Tibial nerve (tissue), 4 donors: ENCODE measurements around the gene PAK1. TPM values are rescaled to one million over a fixed set of nuclear protein-coding genes. Genes with fewer than 3 reads are reported as not detected.

ENCODE experiments used
- DNase-seq, 2 donors: peaks; one replicate each; pipeline ENCODE4 v3.0.0-alpha.2; 2019; ENCODE audit warnings: low spot score in 2 of 2
- H3K27ac ChIP-seq, 4 donors: fragments of 200-600 bp; sonication (generic) in 3 of 4; one replicate each; pipeline ENCODE4 v1.5.1; 2017 to 2019; ENCODE audit warnings: mild to moderate bottlenecking in 1 of 4
- H3K27me3 ChIP-seq, 2 donors: fragments of 200-600 bp; sonication (generic) in 1 of 2; one replicate each; pipeline versions ENCODE4 v1.5.1 to v1.6.0; 2017 to 2019
- H3K36me3 ChIP-seq, 3 donors: fragments of 200-600 bp; sonication (generic); one replicate each; pipeline ENCODE4 v1.5.1; 2018 to 2019
- H3K4me1 ChIP-seq, 4 donors: fragments of 200-600 bp; sonication (generic) in 3 of 4; one replicate each; pipeline ENCODE4 v1.5.1; 2017 to 2019
- H3K4me3 ChIP-seq, 4 donors: fragments of 200-600 bp; sonication (generic) in 3 of 4; one replicate each; pipeline ENCODE4 v1.5.1; 2017 to 2019; ENCODE audit warnings: mild to moderate bottlenecking in 1 of 4, moderate library complexity in 1 of 4
- H3K9me3 ChIP-seq, 4 donors: fragments of 200-600 bp; sonication (generic) in 3 of 4; one replicate each; pipeline ENCODE4 v1.5.1; 2017 to 2019
- EP300 ChIP-seq, 2 donors: sonication (generic); formaldehyde crosslinking; IDR thresholded peaks; one replicate each; pipeline ENCODE4 v1.6.1; 2017; ENCODE audit warnings: antibody characterized with exemption in 2 of 2, mild to moderate bottlenecking in 1 of 2
- POLR2A ChIP-seq, 2 donors: fragments of 450-650 bp; IDR thresholded peaks; one replicate each; pipeline ENCODE4 v1.6.1; 2017; ENCODE audit warnings: antibody characterized with exemption in 2 of 2, mild to moderate bottlenecking in 2 of 2, moderate library complexity in 2 of 2
- WGBS, 2 donors: methylation state at CpG; one replicate each; pipeline ENCODE4 v1.1.5; 2018; 5-methylcytosine and 5-hydroxymethylcytosine counted together
- total RNA-seq, 4 donors: library from RNA; depleted of rRNA; stranded (reverse); fragments of >200 nt; gene quantifications; one replicate each; pipeline ENCODE4 v1.1.0, GENCODE V29; 2016
- TF ChIP-seq, protein P1 (sequence below), 5 experiments: fragments of 200-600 bp in 3 of 5; fragments of 450-650 bp in 2 of 5; sonication (generic) in 3 of 5; IDR thresholded peaks; one replicate each; pipeline ENCODE4 v1.5.1; 2016 to 2019; ENCODE audit warnings: antibody characterized with exemption in 5 of 5, mild to moderate bottlenecking in 3 of 5, moderate library complexity in 2 of 5

Gene PAK1
- total RNA-seq, 4 donors from 2014 or later, result 13.9 to 28.5 (median 25.4) TPM

- Histone ChIP-seq H3K27me3 (no peaks in the 10 kb centered on the region), H3K9me3 (no peaks in the 10 kb centered on the region), H3K36me3 (no peaks in the 10 kb centered on the region), H3K4me3 (no peak overlapping the region), H3K27ac (no peak overlapping the region), H3K4me1 (peaks cover 0 to 20% (median 0%) of the 10 kb centered on the region in 4 donors)
- 85 to 88% methylated on average over 5 of the region's 5 CpGs for WGBS, 2 donors
- no peak for TF ChIP-seq POLR2A (IDR thresholded peaks at IDR 0.05)
- TF ChIP-seq EP300 (IDR thresholded peaks at IDR 0.05), result no peak
- TF ChIP-seq, protein P1, sequence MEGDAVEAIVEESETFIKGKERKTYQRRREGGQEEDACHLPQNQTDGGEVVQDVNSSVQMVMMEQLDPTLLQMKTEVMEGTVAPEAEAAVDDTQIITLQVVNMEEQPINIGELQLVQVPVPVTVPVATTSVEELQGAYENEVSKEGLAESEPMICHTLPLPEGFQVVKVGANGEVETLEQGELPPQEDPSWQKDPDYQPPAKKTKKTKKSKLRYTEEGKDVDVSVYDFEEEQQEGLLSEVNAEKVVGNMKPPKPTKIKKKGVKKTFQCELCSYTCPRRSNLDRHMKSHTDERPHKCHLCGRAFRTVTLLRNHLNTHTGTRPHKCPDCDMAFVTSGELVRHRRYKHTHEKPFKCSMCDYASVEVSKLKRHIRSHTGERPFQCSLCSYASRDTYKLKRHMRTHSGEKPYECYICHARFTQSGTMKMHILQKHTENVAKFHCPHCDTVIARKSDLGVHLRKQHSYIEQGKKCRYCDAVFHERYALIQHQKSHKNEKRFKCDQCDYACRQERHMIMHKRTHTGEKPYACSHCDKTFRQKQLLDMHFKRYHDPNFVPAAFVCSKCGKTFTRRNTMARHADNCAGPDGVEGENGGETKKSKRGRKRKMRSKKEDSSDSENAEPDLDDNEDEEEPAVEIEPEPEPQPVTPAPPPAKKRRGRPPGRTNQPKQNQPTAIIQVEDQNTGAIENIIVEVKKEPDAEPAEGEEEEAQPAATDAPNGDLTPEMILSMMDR (IDR thresholded peaks at IDR 0.05), result no peak
- DNase-seq, result no peak
Measured at GRCh38 chr11:77475206-77475605, 1.3 kb upstream of the PAK1 start.

DNA sequence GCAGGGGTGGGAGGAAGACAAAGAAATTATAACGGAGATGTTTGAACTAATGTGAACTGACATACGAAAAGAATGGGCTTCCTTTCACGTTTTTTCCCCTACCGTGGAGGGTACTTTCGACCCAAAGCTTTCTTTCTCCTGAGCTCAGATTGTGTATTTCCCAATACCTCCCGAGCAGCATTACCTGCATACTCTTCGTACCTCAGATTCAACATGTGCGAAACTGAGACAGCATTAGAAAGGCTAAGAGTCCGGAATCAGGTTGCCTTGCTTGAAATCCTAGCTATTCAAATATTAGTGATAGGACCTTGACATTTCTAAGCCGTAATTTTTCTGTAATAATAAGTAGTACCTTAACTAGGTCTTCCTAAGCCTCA lies 778 bp upstream of the PAK1 start:
- Histone ChIP-seq H3K4me1 (peaks cover 0 to 20% (median 0%) of the 10 kb centered on the region in 4 donors), H3K27ac (peak overlapping the region in 2 of 4 donors; percentile 61 to 76), H3K9me3 (no peaks in the 10 kb centered on the region), H3K36me3 (no peaks in the 10 kb centered on the region), H3K27me3 (no peaks in the 10 kb centered on the region), H3K4me3 (peak overlapping the region in 2 of 4 donors; percentile 65 to 69)
- TF ChIP-seq EP300 (IDR thresholded peaks at IDR 0.05), result no peak
- TF ChIP-seq, protein P1 (IDR thresholded peaks at IDR 0.05), result no peak
- TF ChIP-seq POLR2A (IDR thresholded peaks at IDR 0.05), result no peak
- whole genome bisulfite sequencing, 2 donors, result 48 to 49% methylated on average over 10 of the region's 10 CpGs
- no peak for DNase-seq

- no peaks in the 10 kb centered on the region for H3K36me3 ChIP-seq
- WGBS, 2 donors, result 2% methylated on average over 14 to 73 of the region's 80 CpGs
- no peaks in the 10 kb centered on the region for H3K27me3 ChIP-seq
- peak in 1 of 2 donors; percentile 12 for DNase-seq
- no peaks in the 10 kb centered on the region for H3K9me3 ChIP-seq
- H3K4me3 ChIP-seq, result peak overlapping the region; percentile 57 to 90 (median 67)
- H3K4me1 ChIP-seq, result peaks cover 0 to 20% (median 0%) of the 10 kb centered on the region in 4 donors
- TF ChIP-seq POLR2A (IDR thresholded peaks at IDR 0.05) (no peak), EP300 (IDR thresholded peaks at IDR 0.05) (no peak)
- TF ChIP-seq, protein P1 (IDR thresholded peaks at IDR 0.05), result peak in 1 of 5 experiments; percentile 3
- peak overlapping the region; percentile 28 to 78 (median 68) for H3K27ac ChIP-seq
Measured at GRCh38 chr11:77472991-77473800, 698 bp downstream of the PAK1 start.

DNA sequence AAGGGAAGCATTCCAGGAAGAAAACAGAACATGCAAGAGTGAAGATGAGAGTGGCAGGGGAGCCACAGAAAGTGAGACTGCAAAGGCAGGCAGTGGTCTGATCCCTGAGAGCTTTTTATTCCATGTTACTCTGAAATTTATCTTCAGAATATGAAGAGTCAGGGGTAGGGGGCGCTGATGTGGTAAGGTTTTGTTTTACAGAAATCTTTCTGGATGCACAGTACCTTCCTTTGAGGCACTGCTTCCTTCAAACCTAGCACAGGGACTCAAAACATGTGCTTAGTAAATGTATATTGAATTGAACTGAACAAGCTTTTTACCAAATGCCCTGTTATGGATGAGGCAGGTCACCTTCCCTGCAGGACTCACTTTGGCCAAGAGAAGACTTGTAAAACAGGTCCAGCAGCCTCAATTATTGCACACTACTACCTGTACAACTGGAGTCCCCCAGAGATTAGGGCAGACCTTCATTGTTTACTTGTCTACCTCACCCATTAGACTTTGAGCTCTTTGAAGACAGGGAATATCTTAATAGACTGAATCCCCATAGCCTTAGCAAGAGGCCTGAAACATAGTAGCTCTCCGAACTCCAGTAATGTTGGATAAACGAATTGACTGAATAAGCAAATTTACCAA lies 2.2 kb downstream of the PAK1 start:
- TF ChIP-seq EP300 (IDR thresholded peaks at IDR 0.05), result no peak
- TF ChIP-seq, protein P1 (IDR thresholded peaks at IDR 0.05), result peak in 1 of 5 experiments; percentile 6
- no peaks in the 10 kb centered on the region for H3K9me3 ChIP-seq
- peaks cover 0 to 20% (median 0%) of the 10 kb centered on the region in 4 donors for H3K4me1 ChIP-seq
- no peaks in the 10 kb centered on the region for H3K27me3 ChIP-seq
- no peak overlapping the region for H3K4me3 ChIP-seq
- no peak overlapping the region for H3K27ac ChIP-seq
- DNase-seq, result peak in 1 of 2 donors; percentile 12
- WGBS, 2 donors, result 68 to 79% methylated on average over 3 of the region's 3 CpGs
- H3K36me3 ChIP-seq, result no peaks in the 10 kb centered on the region

DNA sequence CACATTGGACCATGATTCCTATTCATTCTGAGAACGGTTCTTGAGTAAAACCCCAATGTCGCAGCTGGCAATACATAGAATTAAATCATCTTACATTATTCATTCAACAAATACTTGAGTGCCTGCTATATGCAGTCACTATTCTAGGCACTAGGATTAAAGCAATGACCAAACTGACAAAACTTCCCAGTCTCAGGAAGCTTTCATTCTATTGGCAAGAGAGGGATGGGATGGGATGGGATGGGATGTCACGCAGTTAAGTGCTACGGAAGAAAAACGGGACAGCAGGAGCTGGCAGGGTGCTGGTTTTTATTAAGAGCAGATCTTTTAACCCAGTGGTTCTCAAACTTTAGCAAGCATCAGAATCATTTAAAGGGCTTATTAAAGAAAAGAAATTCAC lies 2.9 kb downstream of the PAK1 start:
- H3K4me3 ChIP-seq, result no peak overlapping the region
- TF ChIP-seq POLR2A (IDR thresholded peaks at IDR 0.05), result no peak
- TF ChIP-seq EP300 (IDR thresholded peaks at IDR 0.05), result no peak
- TF ChIP-seq, protein P1 (IDR thresholded peaks at IDR 0.05), result no peak
- no peak for DNase-seq
- H3K27me3 ChIP-seq, result no peaks in the 10 kb centered on the region
- 85 to 88% methylated on average over 5 of the region's 5 CpGs for WGBS, 2 donors
- no peaks in the 10 kb centered on the region for H3K36me3 ChIP-seq
- H3K27ac ChIP-seq, result no peak overlapping the region
- no peaks in the 10 kb centered on the region for H3K9me3 ChIP-seq
- H3K4me1 ChIP-seq, result peaks cover 0 to 20% (median 0%) of the 10 kb centered on the region in 4 donors
